Stimulated activated CD4-positive, alpha-beta T cell treated with anti-CD3 and anti-CD28 coated beads, Interleukin-4, amount 100 ng/mL, for 24 hours (primary cell): ENCODE results near the gene PITX2.

ENCODE experiments used
- DNase-seq: peaks from one replicate; pipeline ENCODE4 v3.0.0-alpha.2; 2020

Gene PITX2

DNA sequence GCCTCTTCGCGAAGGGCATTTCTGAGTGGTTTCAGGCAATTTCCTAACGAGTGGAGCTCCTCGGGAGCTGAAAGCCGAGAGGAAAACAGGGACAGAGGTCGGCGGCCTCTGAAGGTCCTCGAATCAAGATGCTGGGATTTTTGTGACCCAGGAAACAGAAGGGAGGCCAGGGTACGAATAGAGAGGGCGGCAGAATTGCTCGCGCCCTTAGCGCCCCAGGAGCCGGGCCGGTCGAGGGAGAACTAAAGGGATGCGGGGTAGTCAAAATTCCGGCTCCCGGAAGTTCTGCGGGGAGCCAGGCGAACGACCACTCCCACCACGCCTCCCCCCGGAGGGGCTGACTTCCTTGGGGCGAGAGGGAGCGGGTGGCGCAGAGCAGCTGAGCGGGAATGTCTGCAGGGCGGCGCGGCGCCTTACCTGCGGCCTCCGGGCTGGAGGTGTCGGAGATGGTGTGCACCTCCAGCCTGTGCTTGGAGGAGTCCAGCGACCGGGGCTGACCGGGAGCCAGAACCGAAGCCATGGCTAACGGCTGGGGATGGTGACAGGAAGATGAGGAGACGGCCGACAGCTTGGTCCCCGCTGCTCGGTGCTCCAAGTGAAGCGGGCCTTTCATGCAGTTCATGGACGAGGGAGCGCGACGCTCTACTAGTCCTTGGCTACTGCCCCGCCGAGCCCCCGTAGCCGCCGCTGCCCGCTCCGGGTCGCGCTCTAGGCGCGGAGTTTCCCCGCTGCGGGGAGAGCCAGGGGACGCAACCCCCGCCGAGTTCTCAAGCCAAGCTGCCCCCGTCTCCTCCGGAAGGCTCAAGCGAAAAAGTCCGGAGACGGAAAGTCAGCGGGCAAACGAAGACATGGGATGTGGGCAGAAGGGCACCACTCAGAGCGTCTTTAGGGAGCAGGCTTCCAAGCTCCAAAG lies 782 bp downstream of the PITX2 start:
- no peak for DNase-seq

DNA sequence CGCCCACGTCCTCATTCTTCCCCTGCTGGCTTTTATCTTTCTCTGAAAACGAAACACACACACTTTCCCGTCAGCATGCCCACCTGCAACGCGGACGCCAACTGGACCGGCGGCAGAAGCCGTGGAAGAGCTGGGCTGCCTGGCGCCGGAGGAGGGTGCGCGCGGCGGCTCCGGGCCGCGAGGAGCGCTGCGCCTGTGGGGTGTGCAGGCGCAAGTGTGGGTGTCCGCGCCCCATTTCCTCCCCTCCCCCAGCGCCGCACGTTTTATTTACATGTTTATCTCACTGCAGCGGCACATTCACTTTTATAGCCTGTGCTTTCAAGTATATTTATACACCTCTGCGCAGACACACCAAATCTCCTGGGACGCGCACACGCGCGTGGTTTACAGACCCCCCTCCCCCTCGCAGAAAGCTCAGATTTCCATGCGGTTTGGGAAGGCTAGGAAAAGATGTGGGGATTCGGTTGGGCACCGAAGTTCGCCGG lies 1.5 kb downstream of the PITX2 start:
- no peak for DNase-seq

DNA sequence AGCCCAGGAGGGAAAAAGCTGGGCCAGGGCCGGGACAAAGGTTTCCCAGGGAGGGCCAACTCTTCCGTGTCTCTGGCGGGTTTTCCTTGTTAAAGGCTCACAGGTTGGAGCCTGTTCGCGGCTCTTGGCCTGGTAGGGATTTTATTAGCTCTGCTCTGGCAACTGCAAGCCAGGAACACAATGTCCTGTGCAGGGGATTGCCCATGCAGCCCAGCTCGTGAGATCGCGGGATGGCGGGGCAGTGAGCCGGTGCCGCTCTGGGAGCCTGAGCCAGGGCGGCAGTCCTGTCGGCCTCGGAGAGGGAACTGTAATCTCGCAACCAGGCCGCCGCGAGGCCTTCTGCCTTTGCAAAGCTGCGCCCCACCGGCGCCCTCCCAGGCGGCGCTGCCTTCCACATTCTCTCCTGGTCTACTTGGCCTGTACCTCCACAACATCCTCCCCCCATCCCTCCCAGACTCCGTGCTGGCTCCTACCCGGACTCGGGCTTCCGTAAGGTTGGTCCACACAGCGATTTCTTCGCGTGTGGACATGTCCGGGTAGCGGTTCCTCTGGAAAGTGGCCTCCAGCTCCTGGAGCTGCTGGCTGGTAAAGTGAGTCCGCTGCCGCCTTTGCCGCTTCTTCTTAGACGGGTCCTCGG lies 2.1 kb downstream of the PITX2 start:
- DNase-seq = no peak

DNA sequence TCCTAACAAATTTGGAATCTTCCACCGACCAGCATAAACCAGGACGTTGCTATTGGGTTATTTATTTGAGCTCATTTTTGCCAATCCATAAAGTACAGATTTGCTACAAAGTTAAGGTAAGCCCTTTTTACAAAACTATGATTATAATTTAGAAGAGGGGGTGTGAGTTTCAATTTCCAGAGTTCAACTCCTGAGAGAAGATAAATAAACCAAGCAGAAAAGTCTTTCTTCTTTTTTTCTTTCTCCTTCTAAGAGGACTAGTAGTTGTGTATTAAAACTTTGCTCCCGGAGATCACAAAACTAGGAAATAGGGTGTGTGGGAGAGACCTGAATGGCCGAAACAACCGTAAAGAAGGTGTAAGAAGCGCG lies 2.6 kb downstream of the PITX2 start:
- no peak for DNase-seq

DNA sequence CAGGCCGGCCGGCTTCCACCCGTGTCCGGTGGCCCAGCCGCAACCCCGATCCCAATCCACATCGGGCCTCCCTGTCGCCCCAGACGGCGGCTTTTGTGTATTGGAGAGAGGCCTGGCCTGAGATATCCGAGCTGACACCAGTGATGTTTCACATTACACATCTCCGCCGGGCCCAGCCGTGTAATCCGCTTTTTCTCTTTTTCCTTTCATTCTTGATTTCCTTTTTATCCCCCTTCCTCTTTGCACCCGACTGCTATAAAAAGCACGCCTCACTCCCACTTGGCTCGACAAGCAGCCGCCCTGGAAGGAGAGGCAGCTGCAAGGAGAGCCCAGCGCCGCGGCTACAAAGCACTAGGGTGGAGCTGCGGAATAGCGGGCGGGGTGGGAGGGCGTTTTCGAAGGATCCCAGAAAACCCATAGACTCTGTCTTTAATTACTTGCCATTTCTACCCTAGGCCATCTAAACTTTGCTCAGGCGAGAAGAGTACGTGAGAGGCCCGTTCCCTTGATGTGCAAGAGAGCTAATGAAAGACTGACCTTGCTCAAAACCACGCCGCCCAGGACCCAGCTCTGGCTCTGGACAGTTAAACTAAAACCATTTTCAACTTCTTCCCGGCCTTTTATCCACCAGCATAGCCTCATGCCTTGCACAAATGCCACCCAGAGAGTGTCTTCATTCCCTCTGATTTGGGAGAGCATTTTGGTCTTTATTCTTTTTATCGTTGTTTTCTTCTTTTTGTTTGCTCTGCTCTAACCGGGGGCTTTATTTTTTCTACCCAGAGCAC lies 3.2 kb downstream of the PITX2 start:
- DNase-seq = no peak

DNA sequence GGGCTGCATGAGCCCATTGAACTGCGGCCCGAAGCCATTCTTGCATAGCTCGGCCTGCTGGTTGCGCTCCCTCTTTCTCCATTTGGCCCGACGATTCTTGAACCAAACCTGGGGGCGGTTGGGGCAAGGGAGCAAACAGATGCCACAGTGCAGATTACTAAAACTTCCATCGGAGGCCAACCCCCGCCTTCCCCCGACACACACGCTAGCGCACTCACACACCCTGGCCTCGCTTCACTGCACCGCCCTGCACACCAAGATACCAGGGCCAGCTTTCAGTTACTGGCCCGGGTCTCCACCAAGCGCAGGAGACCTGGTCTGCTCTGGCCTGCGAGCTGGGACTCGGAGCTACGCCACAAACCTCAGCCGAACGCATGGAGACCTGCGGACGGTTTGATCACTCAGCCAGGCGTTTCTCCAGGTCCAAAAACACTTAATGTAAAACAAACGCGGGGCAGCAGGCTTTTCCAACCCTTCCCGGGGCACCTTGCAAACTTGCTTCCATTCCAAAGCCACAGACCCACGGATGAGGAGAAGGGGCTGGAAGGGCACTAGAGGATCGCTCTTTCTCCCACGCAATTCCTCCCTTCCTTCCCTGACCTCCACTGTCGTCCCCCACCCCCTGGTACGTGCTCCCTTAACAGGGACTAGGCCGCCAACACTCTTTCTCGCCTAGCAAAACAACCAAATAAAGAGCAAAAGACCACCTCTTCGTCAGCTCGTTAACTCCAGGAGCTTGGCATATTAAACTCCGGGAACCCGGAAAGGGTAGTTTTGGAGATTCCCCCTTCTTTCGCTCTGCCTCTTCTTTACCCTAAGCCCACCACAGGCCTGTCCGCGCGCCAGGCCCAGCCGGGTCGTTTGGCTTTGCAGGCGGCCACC lies 4.1 kb downstream of the PITX2 start:
- no peak for DNase-seq

DNA sequence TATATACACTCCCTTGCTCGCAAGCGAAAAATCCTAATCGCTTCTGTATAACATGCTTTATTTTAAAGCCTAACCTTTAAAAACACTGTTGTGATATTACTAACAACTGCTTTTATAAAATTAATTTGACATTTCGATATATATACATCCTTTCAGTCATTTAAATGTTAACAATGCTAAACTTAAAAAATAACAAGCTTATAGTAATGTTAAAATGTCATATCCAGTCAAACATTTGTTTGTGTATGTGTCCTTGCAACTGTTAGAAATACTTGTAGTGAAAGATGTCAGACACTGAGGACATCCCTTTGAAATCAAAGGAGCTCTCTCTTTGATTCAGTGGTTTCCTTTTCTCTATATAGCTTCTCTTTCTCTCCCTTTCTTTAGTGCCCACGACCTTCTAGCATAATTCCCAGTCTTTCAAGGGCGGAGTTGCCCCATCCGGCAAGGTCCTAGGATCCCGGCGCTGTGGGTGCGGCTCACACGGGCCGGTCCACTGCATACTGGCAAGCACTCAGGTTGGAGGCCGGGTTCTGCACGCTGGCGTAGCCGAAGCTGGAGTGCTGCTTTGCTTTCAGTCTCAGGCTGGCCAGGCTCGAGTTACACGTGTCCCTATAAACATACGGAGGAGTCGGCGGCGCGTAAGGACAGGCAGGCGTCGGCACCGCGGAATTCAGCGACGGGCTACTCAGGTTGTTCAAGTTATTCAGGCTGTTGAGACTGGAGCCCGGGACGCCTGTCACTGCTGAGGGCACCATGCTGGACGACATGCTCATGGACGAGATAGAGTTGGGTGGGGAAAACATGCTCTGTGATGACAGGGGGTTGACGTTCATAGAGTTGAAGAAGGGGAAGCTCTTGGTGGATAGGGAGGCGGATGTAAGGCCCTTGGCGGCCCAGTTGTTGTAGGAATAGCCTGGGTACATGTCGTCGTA lies 5.0 kb downstream of the PITX2 start:
- no peak for DNase-seq

DNA sequence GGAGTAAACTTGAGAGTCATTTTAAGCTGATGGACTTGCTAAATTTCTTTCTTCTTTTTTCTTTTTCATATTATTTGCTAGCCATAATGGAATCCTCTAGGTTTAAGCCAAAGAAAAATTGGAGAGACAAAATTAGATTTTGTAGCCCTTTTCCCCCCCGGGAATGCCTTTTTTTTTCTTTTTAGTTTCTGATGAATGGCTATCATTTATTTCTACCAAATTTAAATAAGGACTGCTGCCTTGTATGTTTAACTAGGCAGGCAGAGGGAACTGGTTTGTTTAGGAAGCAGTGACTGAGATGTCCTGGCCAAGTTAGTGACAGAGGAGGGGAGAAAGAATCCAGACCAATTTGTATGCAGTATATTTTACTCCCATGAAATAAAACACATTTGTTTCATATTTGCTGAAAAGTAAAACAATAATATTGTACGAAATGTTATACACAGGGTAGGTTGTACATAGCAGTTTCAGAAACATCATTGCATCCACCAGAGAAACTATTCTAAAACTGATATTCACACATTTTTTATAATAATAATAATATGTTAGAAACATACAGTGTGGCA lies 5.7 kb downstream of the PITX2 start:
- no peak for DNase-seq

DNA sequence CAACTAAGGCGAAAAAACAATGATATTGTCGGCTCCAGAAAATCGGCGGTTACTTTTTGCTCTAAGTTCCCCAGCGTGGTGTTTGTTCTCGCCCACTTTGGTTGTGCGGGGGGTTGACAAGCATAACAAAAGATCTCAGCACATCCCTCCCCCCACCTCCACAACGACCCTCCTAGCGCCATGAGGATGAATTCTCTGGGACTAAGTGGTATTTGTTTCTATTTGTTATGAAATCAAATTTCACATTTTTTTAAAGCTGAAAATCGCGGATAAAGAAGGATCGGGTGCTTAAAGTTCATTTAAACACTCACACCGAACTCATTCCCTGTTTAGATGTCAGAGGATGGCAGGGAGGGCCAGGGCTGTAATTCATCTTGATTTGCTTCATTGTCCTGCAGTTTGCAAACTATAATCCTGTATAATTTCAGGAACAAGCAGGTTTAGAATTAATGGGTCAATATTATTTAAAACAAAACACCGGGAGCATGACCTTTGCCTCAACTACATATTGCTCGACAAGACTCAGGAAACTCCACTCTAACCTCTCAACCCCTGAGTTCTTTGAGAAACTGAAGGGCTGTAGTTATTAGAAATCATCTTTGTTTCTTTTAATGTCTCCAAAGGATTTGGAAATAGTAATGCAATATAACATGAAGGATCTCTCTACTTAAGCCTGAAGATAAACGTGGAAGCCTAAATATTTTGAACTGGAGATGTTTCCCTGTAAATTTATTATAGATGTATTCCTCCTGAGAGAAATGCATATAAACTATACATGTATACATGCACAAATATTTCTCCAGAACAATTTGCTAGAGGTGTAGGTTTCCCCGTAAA lies 6.4 kb downstream of the PITX2 start:
- DNase-seq = no peak

DNA sequence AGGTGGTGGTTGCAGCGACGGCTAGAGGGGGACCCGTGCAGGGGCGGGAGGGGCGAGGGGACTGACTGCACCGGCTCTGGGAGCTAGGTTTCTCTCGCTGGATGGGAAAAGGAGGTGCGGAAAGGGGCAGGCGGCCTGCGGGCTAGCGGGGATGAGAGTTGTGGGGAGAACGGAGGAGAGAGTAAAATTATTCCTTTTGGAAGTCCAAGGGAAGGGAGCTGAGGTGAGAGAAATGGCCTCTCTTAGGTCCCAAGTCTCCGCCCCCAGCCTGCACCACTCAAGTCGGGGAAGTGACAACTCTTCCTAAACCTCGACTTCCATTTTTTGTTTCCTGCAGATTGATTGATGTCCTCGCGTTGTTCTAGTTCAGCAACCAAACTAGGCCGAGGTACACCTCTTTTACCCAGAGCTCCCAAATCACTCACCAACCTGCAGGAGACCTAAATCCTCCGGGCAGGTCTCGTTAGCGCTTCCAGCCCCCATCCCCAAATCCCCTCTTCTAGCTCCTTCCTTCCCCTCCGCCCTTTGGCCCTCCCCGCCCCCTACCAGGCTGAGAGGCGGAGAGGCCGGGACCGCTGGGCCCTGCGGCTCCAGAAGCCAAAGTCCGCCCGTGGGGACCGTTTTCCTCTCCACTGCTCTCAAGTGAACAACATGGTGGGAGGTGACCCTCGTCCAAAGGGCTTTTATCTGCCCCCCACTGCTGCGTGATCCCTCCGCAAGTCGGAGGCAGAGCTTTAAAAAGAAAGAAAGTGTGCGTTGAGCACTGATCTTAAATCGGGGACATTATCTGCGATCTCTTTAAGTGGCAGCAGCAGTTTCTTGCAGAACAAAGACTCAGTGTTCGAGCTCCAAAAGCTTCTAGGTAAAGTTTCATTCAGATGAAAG lies 7.3 kb downstream of the PITX2 start:
- no peak for DNase-seq

DNA sequence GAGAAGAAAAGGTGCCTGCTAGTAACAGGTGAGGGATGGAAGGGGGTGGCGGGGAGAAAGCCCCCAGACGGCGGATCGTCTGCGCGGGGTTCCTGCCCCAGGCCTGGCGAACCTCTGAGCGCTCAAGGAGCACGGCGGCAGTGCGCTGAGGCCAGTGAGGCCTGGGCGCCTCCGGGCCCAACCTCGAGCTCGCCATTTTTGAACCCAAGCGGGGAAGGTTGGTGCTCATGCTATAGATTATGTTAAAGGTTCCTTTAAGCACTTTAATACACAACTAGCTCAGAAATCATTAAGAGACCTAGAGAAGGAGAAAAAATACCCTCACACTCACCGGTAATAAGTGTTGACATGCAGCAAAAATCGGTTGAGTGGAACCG lies 7.9 kb downstream of the PITX2 start:
- DNase-seq = no peak

DNA sequence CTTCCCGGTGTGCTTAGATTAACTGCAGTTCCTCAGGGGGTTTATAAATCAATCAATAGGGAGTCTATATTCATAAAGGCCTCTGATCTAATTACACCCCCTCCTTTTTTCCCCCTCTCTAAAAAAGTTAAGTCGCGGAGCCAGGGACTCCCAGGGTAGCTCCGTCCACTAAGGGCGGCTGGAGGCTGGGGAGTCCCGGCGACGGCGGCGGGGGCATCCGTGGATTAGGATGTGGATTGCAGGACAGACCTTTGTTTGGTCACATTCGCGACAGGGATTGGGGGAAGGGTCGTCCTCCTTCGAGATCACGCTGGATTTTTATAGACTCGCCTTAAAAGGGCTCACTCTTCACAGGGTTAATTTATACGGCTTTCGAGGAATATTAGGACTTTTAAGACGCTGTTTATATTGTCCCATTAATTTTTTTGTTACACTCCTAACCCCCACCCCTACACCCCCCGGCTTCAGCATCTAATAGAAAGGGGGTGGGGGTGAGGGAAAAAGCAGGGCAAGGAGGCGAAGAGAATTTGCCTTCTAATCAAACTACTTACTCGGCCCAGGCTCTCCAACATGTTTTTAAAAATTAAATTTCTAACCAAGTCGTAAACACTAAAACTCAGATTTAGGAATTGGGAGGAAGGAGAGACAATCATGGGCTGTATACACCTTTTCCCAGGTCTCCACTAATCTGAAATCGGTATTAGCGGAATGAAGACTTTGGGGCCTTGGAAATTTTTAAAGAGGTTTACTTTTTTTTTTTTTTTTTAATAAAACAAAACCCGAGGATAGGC lies 8.5 kb downstream of the PITX2 start:
- DNase-seq = no peak

DNA sequence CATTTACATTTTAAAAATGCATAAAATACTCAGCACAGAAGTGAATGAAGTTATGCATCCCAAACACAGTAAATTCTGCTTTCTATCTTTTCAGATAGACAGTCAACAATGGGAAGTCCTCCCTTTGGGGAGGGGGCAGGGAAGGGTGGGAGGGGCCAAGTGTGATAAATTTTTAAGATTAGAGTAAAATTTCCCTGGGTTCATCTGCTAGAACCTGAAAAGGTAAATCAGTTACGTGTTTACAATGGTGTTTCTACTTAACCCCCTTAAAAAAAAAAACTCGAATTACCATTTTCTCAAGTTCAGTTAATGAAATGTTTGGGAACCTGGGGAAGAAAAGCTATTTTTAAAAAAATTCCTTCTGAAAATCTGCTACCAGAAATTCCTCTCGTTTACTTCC lies 9.1 kb downstream of the PITX2 start:
- no peak for DNase-seq

DNA sequence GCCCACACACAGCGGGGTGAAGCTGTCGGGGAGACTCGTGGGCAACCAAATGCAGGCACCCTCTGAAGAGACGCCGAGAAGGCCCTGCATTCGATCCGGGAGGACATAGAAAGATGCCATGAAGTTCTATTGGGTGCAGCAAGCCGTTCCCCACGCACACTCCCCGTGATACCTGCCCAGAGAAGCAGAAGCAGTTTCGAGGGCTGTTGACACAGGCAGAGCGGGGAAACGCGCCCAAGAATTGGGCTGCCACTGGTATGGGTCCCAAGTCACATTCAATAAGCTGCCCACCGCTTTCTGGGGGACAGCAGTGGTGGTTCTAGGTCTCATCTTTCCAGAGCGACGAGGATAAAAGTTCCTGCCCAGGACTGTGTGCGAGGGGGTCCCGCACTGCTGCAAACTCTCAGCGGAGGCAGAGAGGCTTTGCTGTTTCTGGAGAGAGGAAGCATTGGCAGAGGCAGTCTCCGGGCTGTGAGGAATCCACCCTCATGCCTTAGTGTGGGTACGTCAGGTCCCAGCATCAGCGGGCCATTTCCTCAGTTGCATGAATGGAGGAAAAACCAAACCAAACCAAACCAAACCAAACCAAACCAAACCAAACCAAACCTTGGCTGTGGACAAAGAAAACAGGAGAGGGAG lies 10.1 kb downstream of the PITX2 start:
- DNase-seq = no peak

DNA sequence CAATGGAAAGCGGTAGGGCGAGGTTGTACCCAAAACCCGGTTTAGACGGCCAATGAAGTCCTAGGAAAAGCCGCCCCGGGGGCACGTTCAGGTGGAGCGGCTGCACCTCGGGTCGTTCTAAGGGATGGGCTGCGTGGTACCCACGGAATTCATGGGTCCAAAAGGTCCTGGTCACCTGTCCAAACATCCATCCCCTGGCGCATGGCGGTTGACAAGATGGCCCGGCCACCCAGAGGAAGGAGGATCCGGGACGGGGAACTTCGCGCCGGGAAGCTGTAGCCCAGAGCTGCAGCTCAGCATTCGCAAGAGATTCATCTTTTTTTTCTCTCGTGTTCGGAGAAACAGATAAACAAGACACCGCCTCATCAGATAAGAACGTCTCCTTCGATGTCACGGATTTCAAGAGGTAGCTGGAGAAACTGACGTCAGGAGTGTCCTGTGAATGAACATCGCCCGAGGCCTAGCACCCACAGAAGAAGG lies 10.9 kb downstream of the PITX2 start:
- DNase-seq = no peak

DNA sequence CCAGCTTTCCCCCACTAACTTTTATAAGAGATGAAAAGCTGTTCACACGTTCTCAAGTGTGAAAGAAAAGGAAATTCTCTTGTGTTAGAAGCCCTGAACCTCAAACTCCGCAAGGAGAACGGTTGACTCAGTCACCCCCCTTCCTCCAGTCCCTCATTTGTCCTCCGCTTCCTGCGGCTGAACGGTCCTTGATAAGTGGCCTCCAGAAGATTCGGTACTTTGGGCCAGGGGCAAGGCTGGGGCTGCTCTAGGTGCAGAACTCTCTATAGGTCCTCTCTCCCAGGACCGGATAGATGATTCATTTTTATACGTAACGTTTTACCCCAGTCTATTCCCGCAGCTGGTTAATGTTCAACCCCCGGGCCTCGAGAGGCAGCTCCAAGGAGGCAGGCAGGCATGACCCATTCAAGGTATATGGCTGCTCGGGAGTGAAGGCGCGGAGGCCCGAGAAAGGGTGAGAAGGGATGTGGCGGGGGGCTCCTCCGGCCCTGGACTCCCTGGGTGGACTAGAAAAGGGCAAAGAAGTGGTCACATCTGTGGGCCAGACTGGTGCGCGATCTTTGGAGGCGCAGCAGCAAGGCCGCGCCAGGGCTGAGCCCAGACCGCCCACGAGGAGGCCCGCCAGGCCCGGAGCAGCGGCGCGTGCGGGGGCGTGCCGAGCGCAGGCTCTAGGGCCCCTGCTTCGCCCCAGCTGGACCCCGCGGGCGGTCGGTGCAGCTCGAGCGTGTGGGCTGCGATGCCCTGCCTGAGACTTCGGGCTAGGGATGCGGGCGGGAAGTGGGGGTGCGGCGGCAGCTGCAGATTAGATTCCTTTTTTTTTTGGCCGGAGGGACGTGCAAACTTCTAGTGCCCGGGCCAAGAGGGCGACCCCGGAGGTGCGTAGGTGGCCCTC lies 11.7 kb downstream of the PITX2 start:
- no peak for DNase-seq

DNA sequence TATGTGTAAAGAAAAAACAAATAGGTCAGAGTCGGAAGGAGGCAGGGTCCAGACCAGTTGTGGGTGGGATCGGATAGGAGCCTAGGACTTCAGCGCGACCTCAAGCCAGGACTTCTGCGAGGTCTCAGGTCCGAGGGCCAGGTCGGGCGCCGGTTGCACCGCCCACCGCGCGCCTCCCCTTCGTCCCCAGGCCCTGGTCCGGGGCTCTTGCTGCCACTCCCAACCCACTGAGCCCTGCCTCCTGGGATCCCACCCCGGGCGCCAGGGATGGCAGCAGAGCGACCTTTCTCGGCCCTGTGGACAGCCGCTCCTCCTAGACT lies 12.3 kb downstream of the PITX2 start:
- DNase-seq = no peak
